GM19328 (cell line): ENCODE results near the gene FHIT.

Source experiments
- ATAC-seq: cut with Tn5 transposase; IDR thresholded peaks from one replicate; pipeline ENCODE4 v1.9.1; 2021; ENCODE audit warnings: mild to moderate bottlenecking, moderate library complexity; ENCODE audit not compliant: unreplicated experiment

Gene FHIT

GRCh38 chr3:59772416-59773408, 1478.5 kb downstream of the FHIT start:
- no peak for ATAC-seq

GRCh38 chr3:59771768-59772181, 1479.5 kb downstream of the FHIT start:
- no peak for ATAC-seq

- ATAC-seq: no peak
Measured at GRCh38 chr3:59769127-59769750, 1482.0 kb downstream of the FHIT start.

GRCh38 chr3:59766200-59766872, 1484.9 kb downstream of the FHIT start:
- no peak for ATAC-seq

GRCh38 chr3:59764171-59764570, 1487.1 kb downstream of the FHIT start:
- ATAC-seq: no peak

GRCh38 chr3:59762941-59763340, 1488.3 kb downstream of the FHIT start:
- no peak for ATAC-seq

GRCh38 chr3:59759298-59760031, 1491.8 kb downstream of the FHIT start:
- no peak for ATAC-seq

GRCh38 chr3:59758672-59759071, 1492.6 kb downstream of the FHIT start:
- ATAC-seq: no peak

- no peak for ATAC-seq
Measured at GRCh38 chr3:59756934-59757333, 1494.3 kb downstream of the FHIT start.

GRCh38 chr3:59754456-59755129, 1496.7 kb downstream of the FHIT start:
- ATAC-seq: no peak

GRCh38 chr3:59753808-59754450, 1497.3 kb downstream of the FHIT start:
- no peak for ATAC-seq

GRCh38 chr3:59752925-59753324, 1498.3 kb downstream of the FHIT start:
- ATAC-seq: no peak

- ATAC-seq: no peak
Measured at GRCh38 chr3:59751606-59752005, 1499.6 kb downstream of the FHIT start.

- no peak for ATAC-seq
Measured at GRCh38 chr3:59750391-59750790, 1500.9 kb downstream of the FHIT start.

GRCh38 chr3:59749291-59749690, 1502.0 kb downstream of the FHIT start:
- no peak for ATAC-seq

- no peak for ATAC-seq
Measured at GRCh38 chr3:59746585-59746984, 1504.7 kb downstream of the FHIT start.

GRCh38 chr3:59737241-59737640, 1514.0 kb downstream of the FHIT start:
- ATAC-seq: no peak

- no peak for ATAC-seq
Measured at GRCh38 chr3:59734061-59734460, 1517.2 kb downstream of the FHIT start.

GRCh38 chr3:59733041-59733809, 1518.0 kb downstream of the FHIT start:
- ATAC-seq: no peak
